ENCODE results near the gene SLC2A9.
A peak's percentile ranks its signal among the peaks of the same experiment; 100 is the strongest.

Gene SLC2A9

GRCh38 chr4:10047967-10048366 lies 26.7 kb upstream of the SLC2A9 start:
- no peak overlapping the region for H3K27ac ChIP-seq

GRCh38 chr4:10046471-10046870 lies 25.2 kb upstream of the SLC2A9 start:
- Histone ChIP-seq H3K4me3 (no peak overlapping the region), H3K27ac (no peak overlapping the region)

More at GRCh38 chr4:10047967-10048366, 26.7 kb upstream of the SLC2A9 start:
- H3K4me3 ChIP-seq, result no peak overlapping the region

- Histone ChIP-seq H3K4me3 (no peak overlapping the region), H3K27ac (no peak overlapping the region)
Measured at GRCh38 chr4:10045481-10045880, 24.2 kb upstream of the SLC2A9 start.

GRCh38 chr4:10041036-10041435 lies 19.7 kb upstream of the SLC2A9 start:
- no peak overlapping the region for H3K4me3 ChIP-seq
- no peak overlapping the region for H3K27ac ChIP-seq

- Histone ChIP-seq H3K27ac (no peak overlapping the region), H3K4me3 (no peak overlapping the region)
Measured at GRCh38 chr4:10040049-10040892, 19.0 kb upstream of the SLC2A9 start.

GRCh38 chr4:10036807-10037342 lies 15.6 kb upstream of the SLC2A9 start:
- H3K27ac ChIP-seq, result no peak overlapping the region
- no peak overlapping the region for H3K4me3 ChIP-seq

GRCh38 chr4:10035130-10035529 lies 13.8 kb upstream of the SLC2A9 start:
- H3K27ac ChIP-seq, result no peak overlapping the region

GRCh38 chr4:10034612-10035104 lies 13.4 kb upstream of the SLC2A9 start:
- H3K27ac ChIP-seq, result peak overlapping the region in 2 of 21 experiments; percentile 75 to 76
- no peak overlapping the region for H3K4me3 ChIP-seq

More at GRCh38 chr4:10035130-10035529, 13.8 kb upstream of the SLC2A9 start:
- no peak overlapping the region for H3K4me3 ChIP-seq

GRCh38 chr4:10034136-10034535 lies 12.8 kb upstream of the SLC2A9 start:
- no peak overlapping the region for H3K4me3 ChIP-seq
- H3K27ac ChIP-seq, result peak overlapping the region in 5 of 21 experiments; percentile 12 to 76 (median 58)

- Histone ChIP-seq H3K4me3 (no peak overlapping the region), H3K27ac (peak overlapping the region in 14 of 21 experiments; percentile 12 to 76 (median 42))
Measured at GRCh38 chr4:10033191-10033881, 12.0 kb upstream of the SLC2A9 start.

- Histone ChIP-seq H3K27ac (peak overlapping the region in 5 of 21 experiments; percentile 28 to 76 (median 45)), H3K4me3 (no peak overlapping the region)
Measured at GRCh38 chr4:10032625-10033024, 11.3 kb upstream of the SLC2A9 start.

GRCh38 chr4:10031668-10032590 lies 10.6 kb upstream of the SLC2A9 start:
- peak overlapping the region in 3 of 21 experiments; percentile 9 to 76 (median 75) for H3K27ac ChIP-seq

GRCh38 chr4:10030972-10031667 lies 9.8 kb upstream of the SLC2A9 start:
- H3K27ac ChIP-seq, result peak overlapping the region in 1 of 21 experiments; percentile 65
- no peak overlapping the region for H3K4me3 ChIP-seq

More at GRCh38 chr4:10031668-10032590, 10.6 kb upstream of the SLC2A9 start:
- no peak overlapping the region for H3K4me3 ChIP-seq

- Histone ChIP-seq H3K4me3 (no peak overlapping the region), H3K27ac (no peak overlapping the region)
Measured at GRCh38 chr4:10029403-10029802, 8.1 kb upstream of the SLC2A9 start.

GRCh38 chr4:10028910-10029309 lies 7.6 kb upstream of the SLC2A9 start:
- no peak overlapping the region for H3K27ac ChIP-seq

GRCh38 chr4:10026485-10026884 lies 5.2 kb upstream of the SLC2A9 start:
- Histone ChIP-seq H3K4me3 (no peak overlapping the region), H3K27ac (no peak overlapping the region)

More at GRCh38 chr4:10028910-10029309, 7.6 kb upstream of the SLC2A9 start:
- no peak overlapping the region for H3K4me3 ChIP-seq

GRCh38 chr4:10025230-10025806 lies 4.0 kb upstream of the SLC2A9 start:
- no peak overlapping the region for H3K4me3 ChIP-seq

GRCh38 chr4:10024303-10024702 lies 3.0 kb upstream of the SLC2A9 start:
- Histone ChIP-seq H3K4me3 (no peak overlapping the region), H3K27ac (peak overlapping the region in 11 of 21 experiments; percentile 24 to 84 (median 52))

More at GRCh38 chr4:10025230-10025806, 4.0 kb upstream of the SLC2A9 start:
- peak overlapping the region in 1 of 21 experiments; percentile 72 for H3K27ac ChIP-seq

All from skin epidermis (tissue), 12 donors.